Measurements from ENCODE around the gene ZNF557. TPM values are rescaled to one million over a fixed set of nuclear protein-coding genes. Genes with fewer than 3 reads are reported as not detected.
A peak's percentile ranks its signal among the peaks of the same experiment; 100 is the strongest.

Gene ZNF557
- total and polyA plus RNA-seq, 2 of the 8 experiments (the other 6 are each of a cell fraction or from before 2014, with no cell fraction given), result 1.4 to 7.4 TPM

DNA sequence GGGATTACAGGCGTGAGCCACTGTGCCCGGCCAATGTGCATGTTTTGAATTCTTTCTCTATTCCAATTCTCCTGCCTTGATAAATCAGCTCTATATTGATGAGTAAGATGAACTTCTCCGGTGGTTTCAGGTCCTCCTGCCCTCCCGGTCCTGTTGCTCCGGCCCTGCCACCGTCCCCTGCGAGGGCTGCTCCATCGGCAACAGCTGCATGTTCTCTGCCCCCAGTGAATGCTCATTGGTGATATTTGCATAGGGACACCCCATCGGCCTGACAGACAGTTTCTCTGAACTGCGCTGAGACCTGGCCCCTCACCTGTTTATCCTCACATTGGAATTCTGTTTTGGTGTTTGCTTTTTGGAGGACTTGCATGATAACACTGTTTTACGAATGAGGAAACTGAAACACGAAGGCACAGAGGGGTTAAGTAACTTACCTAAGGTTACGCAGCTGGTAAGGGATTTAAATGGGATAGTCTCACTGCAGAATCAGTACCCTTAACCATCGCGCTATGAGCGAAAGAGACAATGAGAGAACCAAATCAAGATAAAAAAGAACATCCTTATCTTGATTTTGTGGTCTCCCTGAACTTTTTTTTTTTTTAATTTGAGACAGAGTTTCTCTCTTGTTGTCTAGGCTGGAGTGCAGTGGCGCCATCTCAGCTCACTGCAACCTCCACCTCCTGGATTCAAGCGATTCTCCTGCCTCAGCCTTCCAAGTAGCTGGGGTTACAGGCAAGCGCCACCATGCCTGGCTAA lies 32.2 kb downstream of the ZNF557 start:
- ChIA-PET CTCF (ENCODE audit: partially characterized antibody) (interaction anchor here (0.8 to 5.8 kb wide), 27 partner anchors 9 to 464 kb away, joined by 3 to 52 read pairs (median 4); partner anchors contain the start of gene ARHGEF18), POLR2A (ENCODE audit: partially characterized antibody) (interaction anchor here (0.6 to 0.8 kb wide), 3 partner anchors 33 to 339 kb away, joined by 3 to 4 read pairs (median 3); partner anchors contain the start of gene ZNF557)
- H3K4me2 ChIP-seq (ENCODE audit: insufficient read depth in 1 of 2, low read depth in 2 of 2, low read length in 2 of 2), result no peak overlapping the region
- H3K27ac ChIP-seq (ENCODE audit: low read depth, low read length), result no peak overlapping the region
- peaks cover 10% of the 10 kb centered on the region; the same call in 1 of the 2 replicates for H3K23me2 ChIP-seq (ENCODE audit: low read depth, low read length)
- no peak overlapping the region for H3K4me3 ChIP-seq (ENCODE audit: extremely low read depth in 1 of 4, insufficient read depth in 2 of 4, low read depth in 3 of 4, low read length in 4 of 4)
- H4K91ac ChIP-seq (replicated peaks; ENCODE audit: insufficient read length, low read length), result no peak overlapping the region
- H3K4ac ChIP-seq (replicated peaks; ENCODE audit: insufficient read length, low read depth, low read length), result peak overlapping the region; percentile 5
- H2BK15ac ChIP-seq (ENCODE audit: low read length), result no peak overlapping the region
- H3K4me1 ChIP-seq (replicated peaks in 1 of 4; ENCODE audit: control insufficient read depth in 3 of 4, insufficient read depth in 4 of 4, low read length in 3 of 4), result peaks cover 0 to 4% (median 0%) of the 10 kb centered on the region in 4 experiments; a peak in 1 of 7 replicates
- no peak overlapping the region for H2AFZ ChIP-seq (ENCODE audit: low read length)
- H3K9ac ChIP-seq (replicated peaks in 1 of 4; ENCODE audit: extremely low read depth in 1 of 4, low read depth in 3 of 4, low read length in 3 of 4), result no peak overlapping the region
- H2BK5ac ChIP-seq (ENCODE audit: low read depth, low read length), result no peak overlapping the region
- TF ChIP-seq GABPA (IDR thresholded peaks at IDR 0.05; ENCODE audit: borderline replicate concordance, insufficient read depth, low read length) (no peak), JUN (IDR thresholded peaks at IDR 0.05; ENCODE audit: low read depth, low read length) (no peak), SAP30 (IDR thresholded peaks at IDR 0.05; ENCODE audit: insufficient read depth, insufficient replicate concordance, low read length) (no peak), GTF2F1 (IDR thresholded peaks at IDR 0.05; ENCODE audit: borderline replicate concordance, low read depth, low read length) (no peak), ZNF274 (IDR thresholded peaks at IDR 0.05; ENCODE audit: borderline replicate concordance, extremely low read depth, low read length) (no peak), BRCA1 (IDR thresholded peaks at IDR 0.05; ENCODE audit: low read depth, low read length) (no peak), YY1 (IDR thresholded peaks at IDR 0.05; ENCODE audit: low read depth, low read length) (no peak)
- DNase-seq (ENCODE audit: low read depth in 1 of 2, low spot score in 2 of 2), result no peak
- no peak overlapping the region for H3K14ac ChIP-seq (ENCODE audit: insufficient read length)
- H2BK12ac ChIP-seq (ENCODE audit: low read depth, low read length), result no peak overlapping the region
- H2BK20ac ChIP-seq (ENCODE audit: low read length), result no peak overlapping the region
- no peak overlapping the region for H3K56ac ChIP-seq (replicated peaks; ENCODE audit: insufficient read length, low read depth, low read length)
- H4K20me1 ChIP-seq (replicated peaks in 1 of 2; ENCODE audit: control insufficient read depth in 1 of 2, insufficient read depth in 2 of 2, low read length in 2 of 2), result peaks cover 0 to under 1% of the 10 kb centered on the region in 2 experiments
- H2BK120ac ChIP-seq (replicated peaks; ENCODE audit: low read depth, low read length), result no peak overlapping the region
- H3K27me3 ChIP-seq (replicated peaks in 1 of 4; ENCODE audit: control insufficient read depth in 3 of 4, extremely low read depth in 1 of 4, insufficient read depth in 3 of 4, low read length in 3 of 4), result 0 out of 7 replicates have a peak, but pooled peaks cover 0 to 2% (median 0%) of the 10 kb centered on the region in 4 experiments
- 86% methylated on average over 19 of the region's 19 CpGs; no CpG with 5 or more reads in 1 of the 2 experiments for WGBS, 2 experiments (ENCODE audit: extremely low coverage in 1 of 2, insufficient coverage in 1 of 2, insufficient read length in 1 of 2, insufficient replicate concordance in 2 of 2, low coverage in 1 of 2, low lambda C conversion rate in 2 of 2, missing lambda C conversion rate in 1 of 2)
- no peak overlapping the region for H4K5ac ChIP-seq (ENCODE audit: insufficient read length, low read depth, low read length)
- no peak for FAIRE-seq
- H3K23ac ChIP-seq (ENCODE audit: insufficient read length), result no peak overlapping the region
- H2AK5ac ChIP-seq (ENCODE audit: low read depth, low read length), result no peak overlapping the region
- H3K79me1 ChIP-seq (ENCODE audit: low read depth, low read length), result no peaks in the 10 kb centered on the region
- no peaks in the 10 kb centered on the region; a peak in 1 of 8 replicates for H3K36me3 ChIP-seq (ENCODE audit: control insufficient read depth in 2 of 4, insufficient read depth in 4 of 4, low read length in 3 of 4)
- no peaks in the 10 kb centered on the region; a peak in 1 of 4 replicates for H3K79me2 ChIP-seq (ENCODE audit: control insufficient read depth in 1 of 2, insufficient read depth in 2 of 2, low read length in 2 of 2)
- no peak overlapping the region for H4K8ac ChIP-seq (ENCODE audit: extremely low read depth, insufficient read depth, low read length)
- no peaks in the 10 kb centered on the region for H3K9me3 ChIP-seq (ENCODE audit: insufficient read depth in 2 of 2, low read depth in 1 of 2, low read length in 1 of 2)
- no peak overlapping the region for H3K18ac ChIP-seq (ENCODE audit: extremely low read depth, low read length)

All from H1 (cell line).